OCI-LY7 (cell line): ENCODE data around the gene RUVBL1.

Source experiments
- EZH2phosphoT487 ChIP-seq: fragments of 200-600 bp; sonication (generic); IDR thresholded peaks from 2 replicates; pipeline ENCODE4 v1.6.1; 2018; ENCODE audit warnings: low read depth, borderline replicate concordance, mild to moderate bottlenecking, mixed run types, antibody characterized with exemption, low read length, moderate library complexity, mixed read lengths
- TF ChIP-seq, protein P1 (sequence below): fragments of 200-600 bp; sonication (generic); conservative IDR thresholded peaks from 2 replicates; pipeline ENCODE4 v1.5.1; 2014; ENCODE audit warnings: mild to moderate bottlenecking, antibody characterized with exemption, low read length, moderate library complexity, mixed read lengths

DNA sequence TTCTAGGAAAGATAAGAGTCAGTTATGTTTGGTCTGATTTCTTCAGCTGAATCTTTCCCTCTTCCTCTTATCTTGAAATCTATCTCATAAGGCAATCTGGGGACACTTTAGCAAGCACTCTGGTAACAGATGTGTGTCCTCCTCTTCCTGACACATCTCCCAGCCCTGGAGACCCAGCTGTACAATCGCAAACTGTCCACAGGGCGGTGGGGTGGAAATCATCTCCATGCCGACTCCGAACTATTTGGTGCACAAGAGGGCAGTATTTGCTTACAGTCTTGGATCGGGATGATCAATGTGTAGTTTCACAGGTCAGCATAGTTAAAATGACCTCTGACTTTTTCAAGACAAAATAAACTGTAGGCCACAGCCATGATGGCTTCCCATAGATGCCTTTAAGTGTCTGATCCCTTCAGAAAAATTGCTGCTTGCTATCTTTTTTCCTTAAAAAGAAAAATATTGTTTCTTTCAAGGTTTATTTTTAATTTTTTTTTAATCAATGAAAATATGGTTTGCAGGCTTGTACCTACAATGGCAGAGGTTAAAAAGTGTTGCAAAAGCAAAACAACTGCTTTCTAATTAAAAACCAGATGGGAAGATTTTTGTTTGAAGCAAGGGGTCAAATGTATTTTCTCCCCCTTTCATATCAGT, 47.4 kb upstream of the RUVBL1 start:
- TF ChIP-seq, protein P1, sequence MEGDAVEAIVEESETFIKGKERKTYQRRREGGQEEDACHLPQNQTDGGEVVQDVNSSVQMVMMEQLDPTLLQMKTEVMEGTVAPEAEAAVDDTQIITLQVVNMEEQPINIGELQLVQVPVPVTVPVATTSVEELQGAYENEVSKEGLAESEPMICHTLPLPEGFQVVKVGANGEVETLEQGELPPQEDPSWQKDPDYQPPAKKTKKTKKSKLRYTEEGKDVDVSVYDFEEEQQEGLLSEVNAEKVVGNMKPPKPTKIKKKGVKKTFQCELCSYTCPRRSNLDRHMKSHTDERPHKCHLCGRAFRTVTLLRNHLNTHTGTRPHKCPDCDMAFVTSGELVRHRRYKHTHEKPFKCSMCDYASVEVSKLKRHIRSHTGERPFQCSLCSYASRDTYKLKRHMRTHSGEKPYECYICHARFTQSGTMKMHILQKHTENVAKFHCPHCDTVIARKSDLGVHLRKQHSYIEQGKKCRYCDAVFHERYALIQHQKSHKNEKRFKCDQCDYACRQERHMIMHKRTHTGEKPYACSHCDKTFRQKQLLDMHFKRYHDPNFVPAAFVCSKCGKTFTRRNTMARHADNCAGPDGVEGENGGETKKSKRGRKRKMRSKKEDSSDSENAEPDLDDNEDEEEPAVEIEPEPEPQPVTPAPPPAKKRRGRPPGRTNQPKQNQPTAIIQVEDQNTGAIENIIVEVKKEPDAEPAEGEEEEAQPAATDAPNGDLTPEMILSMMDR, result peak; percentile 55
- no peak for TF ChIP-seq EZH2phosphoT487
